AG04450 (cell line): ENCODE results near the gene RPS6KA1. TPM values are rescaled to one million over a fixed set of nuclear protein-coding genes. Genes with fewer than 3 reads are reported as not detected.

Source experiments
- CTCF ChIA-PET: fragments of 300-600, 350-600 bp; formaldehyde crosslinking; extraction: SDS; loops from one replicate; lab custom pipeline; 2022; ENCODE audit warnings: antibody characterized with exemption, inconsistent platforms; lab: Charles Lee
- POLR2A ChIA-PET: fragments of 350-600 bp; formaldehyde crosslinking; extraction: SDS; loops from one replicate; lab custom pipeline; 2021; ENCODE audit warnings: antibody characterized with exemption, inconsistent platforms; lab: Yijun Ruan, JAX
- DNase-seq: peaks from one replicate; pipeline ENCODE4 v3.0.0-alpha.2; 2011; ENCODE audit warnings: low read depth, low spot score
- H3K27ac ChIP-seq: one replicate; pipeline ENCODE4 v1.5.1; 2012; ENCODE audit warnings: low read depth, low read length, control low read depth
- H3K27me3 ChIP-seq: one replicate; pipeline ENCODE4 v1.6.0; 2012; ENCODE audit warnings: low read length; ENCODE audit not compliant: control insufficient read depth, insufficient read depth
- H3K4me3 ChIP-seq: 2 replicates; pipeline ENCODE4 v1.5.1; 2011; ENCODE audit warnings: mild to moderate bottlenecking, low read depth, low read length, control low read depth
- H3K9me3 ChIP-seq: 2 replicates; pipeline ENCODE4 v1.5.1; 2012; ENCODE audit warnings: low read length; ENCODE audit not compliant: control insufficient read depth, insufficient read depth
- polyA plus RNA-seq: library from polyadenylated mRNA; depleted of rRNA; stranded (reverse); fragments of >200 nt; gene quantifications from 2 replicates; pipeline ENCODE4 v1.2.3, GENCODE V29; 2011
- TF ChIP-seq, protein P1 (sequence below): IDR thresholded peaks from 2 replicates; pipeline ENCODE4 v1.5.1; 2011; ENCODE audit warnings: low read depth, low read length, control low read depth, inconsistent platforms

Gene RPS6KA1
- polyA plus RNA-seq, 1 experiment, result 2.8 TPM

DNA sequence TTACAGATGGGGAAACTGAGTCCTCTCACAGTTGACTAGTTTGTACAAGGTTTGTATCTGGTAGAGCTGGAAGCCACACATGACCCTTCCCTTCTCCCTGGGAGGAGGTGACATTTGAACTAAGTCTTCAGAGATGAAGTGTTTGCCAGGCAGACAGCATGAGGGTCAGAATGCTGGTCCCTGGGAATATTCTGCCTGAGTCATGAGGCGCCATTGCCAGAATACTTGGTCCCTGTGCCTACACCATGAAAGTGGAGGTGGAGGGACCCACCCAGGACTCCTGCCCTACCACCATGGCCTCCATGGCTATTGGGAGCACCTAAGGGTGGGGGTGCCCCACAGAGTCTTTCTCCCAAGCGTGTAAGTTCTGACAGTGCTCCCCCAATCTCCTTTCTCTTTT, 7.0 kb downstream of the RPS6KA1 start:
- Histone ChIP-seq H3K9me3 (no peaks in the 10 kb centered on the region; the same call in 1 of the 2 replicates), H3K27me3 (no peaks in the 10 kb centered on the region), H3K4me3 (no peak overlapping the region), H3K27ac (no peak overlapping the region)
- ChIA-PET POLR2A (no interaction called here), CTCF (interaction anchor here (1.0 kb wide), 1 partner anchor 10 kb away, joined by 3 read pairs; no protein-coding TSS in a partner anchor)
- TF ChIP-seq, protein P1, sequence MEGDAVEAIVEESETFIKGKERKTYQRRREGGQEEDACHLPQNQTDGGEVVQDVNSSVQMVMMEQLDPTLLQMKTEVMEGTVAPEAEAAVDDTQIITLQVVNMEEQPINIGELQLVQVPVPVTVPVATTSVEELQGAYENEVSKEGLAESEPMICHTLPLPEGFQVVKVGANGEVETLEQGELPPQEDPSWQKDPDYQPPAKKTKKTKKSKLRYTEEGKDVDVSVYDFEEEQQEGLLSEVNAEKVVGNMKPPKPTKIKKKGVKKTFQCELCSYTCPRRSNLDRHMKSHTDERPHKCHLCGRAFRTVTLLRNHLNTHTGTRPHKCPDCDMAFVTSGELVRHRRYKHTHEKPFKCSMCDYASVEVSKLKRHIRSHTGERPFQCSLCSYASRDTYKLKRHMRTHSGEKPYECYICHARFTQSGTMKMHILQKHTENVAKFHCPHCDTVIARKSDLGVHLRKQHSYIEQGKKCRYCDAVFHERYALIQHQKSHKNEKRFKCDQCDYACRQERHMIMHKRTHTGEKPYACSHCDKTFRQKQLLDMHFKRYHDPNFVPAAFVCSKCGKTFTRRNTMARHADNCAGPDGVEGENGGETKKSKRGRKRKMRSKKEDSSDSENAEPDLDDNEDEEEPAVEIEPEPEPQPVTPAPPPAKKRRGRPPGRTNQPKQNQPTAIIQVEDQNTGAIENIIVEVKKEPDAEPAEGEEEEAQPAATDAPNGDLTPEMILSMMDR, result no peak
- DNase-seq, result no peak

DNA sequence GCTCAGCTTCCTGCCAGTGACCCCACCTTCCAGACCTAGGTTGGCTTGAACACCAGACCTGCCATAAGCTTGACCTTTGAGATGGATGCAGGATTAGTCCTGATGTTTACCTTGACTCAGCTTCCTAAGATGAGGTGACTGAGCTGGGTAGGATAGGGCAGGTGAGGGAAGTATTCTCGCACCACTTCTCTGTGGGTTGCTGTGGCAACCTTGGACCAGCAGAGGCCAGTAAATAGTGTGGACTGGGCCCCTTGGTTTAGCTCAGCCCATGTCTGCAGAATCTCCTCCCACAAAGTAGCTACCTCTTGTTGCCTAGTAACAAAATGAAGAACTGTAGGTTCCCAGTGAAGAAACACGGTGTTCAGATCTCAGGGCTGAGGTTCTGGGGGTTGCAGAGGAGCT, 8.4 kb downstream of the RPS6KA1 start:
- TF ChIP-seq, protein P1, result peak; percentile 53
- H3K27me3 ChIP-seq, result no peaks in the 10 kb centered on the region
- no peak overlapping the region for H3K27ac ChIP-seq
- H3K4me3 ChIP-seq, result no peak overlapping the region
- ChIA-PET CTCF (interaction anchor here (0.6 to 2.2 kb wide), 19 partner anchors 9 to 341 kb away, joined by 3 to 25 read pairs (median 4); partner anchors contain the start of gene RPS6KA1), POLR2A (interaction anchor here (0.9 kb wide), 1 partner anchor 37 kb away, joined by 4 read pairs; no protein-coding TSS in a partner anchor)
- no peaks in the 10 kb centered on the region; the same call in 1 of the 2 replicates for H3K9me3 ChIP-seq
- DNase-seq, result no peak

DNA sequence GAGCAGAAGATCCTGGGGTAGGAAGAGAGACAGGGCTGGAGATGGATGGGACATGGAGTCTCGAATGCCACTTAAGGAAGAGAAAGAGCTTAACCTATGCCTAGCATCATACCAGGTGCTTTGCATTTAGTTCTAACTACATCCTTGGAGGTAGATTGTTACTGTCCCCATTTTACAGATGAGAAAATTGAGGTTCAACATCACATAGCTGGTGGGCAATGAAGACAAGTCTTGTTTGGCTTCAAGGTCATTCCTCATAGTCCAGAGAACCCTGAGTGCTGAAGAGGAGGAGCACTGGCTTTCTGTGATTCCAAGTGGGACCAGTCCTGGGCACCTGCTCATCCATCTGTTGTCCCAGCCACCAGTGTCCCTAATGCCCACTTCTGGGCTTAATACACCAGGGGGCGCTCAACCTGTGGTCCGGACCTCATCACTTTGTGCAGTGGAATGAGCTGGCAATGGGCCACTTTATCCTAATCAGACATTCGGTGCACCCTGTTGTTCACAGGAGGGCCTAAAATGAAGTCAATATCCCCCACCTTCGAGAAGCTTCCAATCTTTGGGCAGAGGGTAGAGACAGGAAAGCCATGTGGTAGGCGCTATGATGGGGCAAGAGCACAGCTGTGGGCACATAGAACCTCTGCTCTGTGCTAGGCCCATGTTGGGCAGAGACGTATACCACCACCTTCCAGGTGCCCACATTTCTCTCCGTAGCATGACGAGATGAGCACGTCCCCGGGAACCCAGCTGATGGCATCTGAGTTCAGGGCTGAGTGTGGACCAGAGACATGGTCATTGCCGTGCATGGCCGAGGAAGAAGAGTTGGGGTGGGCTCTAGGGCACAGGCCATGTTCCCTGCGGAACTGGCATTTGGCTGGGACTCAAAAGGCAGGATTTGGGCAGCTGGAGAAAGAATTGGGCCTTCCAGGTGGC, 9.2 kb downstream of the RPS6KA1 start:
- Histone ChIP-seq H3K4me3 (no peak overlapping the region), H3K27ac (no peak overlapping the region), H3K27me3 (no peaks in the 10 kb centered on the region), H3K9me3 (no peaks in the 10 kb centered on the region; the same call in 1 of the 2 replicates)
- ChIA-PET CTCF (interaction anchor here (0.5 to 2.2 kb wide), 23 partner anchors 9 to 340 kb away, joined by 3 to 25 read pairs (median 3); partner anchors contain the start of gene RPS6KA1), POLR2A (interaction anchor here (0.9 kb wide), 1 partner anchor 38 kb away, joined by 4 read pairs; no protein-coding TSS in a partner anchor)
- TF ChIP-seq, protein P1, result peak; percentile 55
- no peak for DNase-seq

DNA sequence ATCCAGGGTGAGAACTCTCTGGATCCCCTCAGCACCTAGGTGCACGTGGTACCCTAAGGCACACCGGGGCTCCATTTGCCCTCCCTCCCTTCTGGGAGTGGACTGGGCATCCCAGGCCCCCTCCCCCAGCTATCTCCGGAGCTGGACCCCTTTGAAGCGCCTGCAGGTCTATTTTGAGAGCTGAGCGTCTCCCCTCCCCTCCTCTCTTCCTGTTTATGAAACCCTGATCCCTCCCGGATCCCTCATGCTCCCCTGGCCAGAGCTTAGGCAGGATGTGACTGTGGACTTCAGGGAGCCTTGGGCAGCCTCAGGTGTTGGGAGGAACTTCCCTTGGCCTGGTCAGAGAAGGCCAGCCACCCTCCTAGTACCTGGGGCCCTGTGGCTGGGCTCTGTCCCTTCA, 10.2 kb downstream of the RPS6KA1 start:
- H3K27me3 ChIP-seq, result no peaks in the 10 kb centered on the region
- H3K27ac ChIP-seq, result no peak overlapping the region
- TF ChIP-seq, protein P1, result no peak
- no peak for DNase-seq
- no peaks in the 10 kb centered on the region; the same call in 1 of the 2 replicates for H3K9me3 ChIP-seq
- ChIA-PET CTCF (interaction anchor here (0.8 to 1.4 kb wide), 2 partner anchors 53 to 319 kb away, joined by 3 read pairs; no protein-coding TSS in a partner anchor), POLR2A (interaction anchor here (0.6 kb wide), 1 partner anchor 142 kb away, joined by 7 read pairs; no protein-coding TSS in a partner anchor)
- no peak overlapping the region for H3K4me3 ChIP-seq
